ENCODE results near the gene PLVAP. TPM values are rescaled to one million over a fixed set of nuclear protein-coding genes. Genes with fewer than 3 reads are reported as not detected.

Gene PLVAP
- total and polyA plus RNA-seq, 8 donors, result 14.0 to 59.5 (median 20.3) TPM

DNA sequence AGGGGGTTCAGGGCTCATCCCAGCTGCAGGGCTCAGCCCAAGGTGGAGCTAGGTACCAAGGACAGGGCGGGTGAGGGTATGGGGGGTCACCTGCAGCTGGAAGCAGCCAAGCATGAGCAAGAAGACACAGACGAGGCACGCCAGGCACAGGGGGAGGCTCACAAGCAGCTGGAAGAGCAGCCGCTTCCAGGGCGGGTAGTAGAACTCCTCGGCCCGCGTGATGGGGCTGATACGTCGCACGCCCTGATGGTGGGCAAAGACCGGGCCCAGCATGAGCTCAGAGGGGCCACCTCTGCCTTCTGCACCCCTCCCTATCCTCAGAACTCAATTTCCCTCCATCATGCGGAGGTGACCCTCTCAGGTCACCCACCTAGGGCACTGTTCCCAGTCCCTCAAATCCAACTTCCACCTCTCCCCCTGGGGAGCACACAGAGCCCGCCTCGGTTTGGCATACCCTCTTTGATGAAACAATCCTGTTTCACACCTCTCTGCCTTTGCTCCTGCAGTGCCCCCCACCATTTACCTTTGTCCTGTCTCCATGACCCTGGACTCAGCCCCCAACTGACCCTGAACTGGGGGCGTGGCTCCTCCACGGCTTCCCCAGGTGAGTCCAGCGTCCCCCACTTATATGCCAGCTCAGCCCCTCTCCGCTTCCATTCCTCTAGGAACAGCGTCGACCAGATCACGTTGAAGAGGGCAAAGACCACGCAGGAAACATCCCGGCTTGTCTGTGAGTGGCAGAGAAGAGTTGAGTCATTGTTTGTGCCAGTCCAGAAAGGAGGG lies 46.7 kb downstream of the PLVAP start:
- intact Hi-C loops (cut with DNase I), result no loop called here
- Histone ChIP-seq H3K4me3 (no peak overlapping the region), H3K27ac (no peak overlapping the region), H3K36me3 (peaks cover 0 to 9% of the 10 kb centered on the region in 2 donors), H3K9me3 (peaks cover 0 to 2% of the 10 kb centered on the region in 2 donors), H3K4me1 (peaks cover 0 to 47% of the 10 kb centered on the region in 2 donors), H3K27me3 (peaks cover 0 to 35% of the 10 kb centered on the region in 2 donors)
- ATAC-seq (no peak), DNase-seq (no peak)
- TF ChIP-seq, protein P1, sequence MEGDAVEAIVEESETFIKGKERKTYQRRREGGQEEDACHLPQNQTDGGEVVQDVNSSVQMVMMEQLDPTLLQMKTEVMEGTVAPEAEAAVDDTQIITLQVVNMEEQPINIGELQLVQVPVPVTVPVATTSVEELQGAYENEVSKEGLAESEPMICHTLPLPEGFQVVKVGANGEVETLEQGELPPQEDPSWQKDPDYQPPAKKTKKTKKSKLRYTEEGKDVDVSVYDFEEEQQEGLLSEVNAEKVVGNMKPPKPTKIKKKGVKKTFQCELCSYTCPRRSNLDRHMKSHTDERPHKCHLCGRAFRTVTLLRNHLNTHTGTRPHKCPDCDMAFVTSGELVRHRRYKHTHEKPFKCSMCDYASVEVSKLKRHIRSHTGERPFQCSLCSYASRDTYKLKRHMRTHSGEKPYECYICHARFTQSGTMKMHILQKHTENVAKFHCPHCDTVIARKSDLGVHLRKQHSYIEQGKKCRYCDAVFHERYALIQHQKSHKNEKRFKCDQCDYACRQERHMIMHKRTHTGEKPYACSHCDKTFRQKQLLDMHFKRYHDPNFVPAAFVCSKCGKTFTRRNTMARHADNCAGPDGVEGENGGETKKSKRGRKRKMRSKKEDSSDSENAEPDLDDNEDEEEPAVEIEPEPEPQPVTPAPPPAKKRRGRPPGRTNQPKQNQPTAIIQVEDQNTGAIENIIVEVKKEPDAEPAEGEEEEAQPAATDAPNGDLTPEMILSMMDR (IDR thresholded peaks at IDR 0.05), result no peak

DNA sequence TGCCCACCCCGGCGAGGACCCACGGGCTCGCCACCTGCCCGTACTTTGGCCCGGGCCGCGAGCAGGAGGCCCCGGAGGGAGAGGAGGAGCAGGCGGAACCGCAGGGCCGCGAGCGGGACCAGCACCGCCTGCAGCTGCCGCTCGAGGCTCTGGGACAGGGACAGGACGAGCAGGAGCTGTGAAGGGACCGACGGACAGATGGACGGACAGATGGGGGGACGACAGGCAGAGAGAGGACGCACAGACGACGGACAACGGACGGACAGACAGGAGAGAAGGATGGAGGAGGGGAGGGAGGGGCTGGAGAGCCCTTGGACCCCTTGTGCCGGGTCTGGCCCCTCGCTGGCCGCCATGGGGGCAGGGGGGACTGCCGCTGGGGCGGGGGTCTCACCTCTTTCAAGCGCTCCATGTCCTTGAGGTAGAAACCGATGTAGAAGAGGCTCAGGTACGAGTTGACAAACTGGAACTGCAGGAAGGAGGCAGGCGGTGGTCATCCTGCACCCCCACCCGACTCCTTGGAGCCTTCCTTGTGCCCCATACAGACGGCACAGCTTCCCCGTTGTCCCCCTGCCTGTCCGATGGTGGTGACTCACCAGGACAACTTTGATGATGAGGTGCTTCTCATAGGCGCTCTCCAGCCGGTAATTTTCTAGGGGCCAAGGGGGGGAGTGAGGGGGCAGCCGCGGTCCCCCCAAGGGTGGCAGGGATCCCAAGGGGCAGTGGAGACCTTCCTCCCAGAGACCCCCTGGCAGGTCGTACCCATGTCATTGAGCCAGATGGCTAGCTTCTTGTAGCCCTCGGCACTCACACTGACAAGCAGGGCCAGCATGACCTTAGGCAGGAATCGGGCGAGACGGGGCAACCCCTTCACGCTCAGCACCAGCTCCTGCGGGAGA lies 47.5 kb downstream of the PLVAP start:
- Histone ChIP-seq H3K4me3 (no peak overlapping the region), H3K27ac (no peak overlapping the region), H3K4me1 (peaks cover 0 to 41% of the 10 kb centered on the region in 2 donors), H3K9me3 (peaks cover 0 to 2% of the 10 kb centered on the region in 2 donors), H3K36me3 (peaks cover 0 to 15% of the 10 kb centered on the region in 2 donors), H3K27me3 (peaks cover 0 to 35% of the 10 kb centered on the region in 2 donors)
- intact Hi-C loops (cut with DNase I), result no loop called here
- TF ChIP-seq, protein P1 (IDR thresholded peaks at IDR 0.05), result no peak
- ATAC-seq (no peak), DNase-seq (no peak)

DNA sequence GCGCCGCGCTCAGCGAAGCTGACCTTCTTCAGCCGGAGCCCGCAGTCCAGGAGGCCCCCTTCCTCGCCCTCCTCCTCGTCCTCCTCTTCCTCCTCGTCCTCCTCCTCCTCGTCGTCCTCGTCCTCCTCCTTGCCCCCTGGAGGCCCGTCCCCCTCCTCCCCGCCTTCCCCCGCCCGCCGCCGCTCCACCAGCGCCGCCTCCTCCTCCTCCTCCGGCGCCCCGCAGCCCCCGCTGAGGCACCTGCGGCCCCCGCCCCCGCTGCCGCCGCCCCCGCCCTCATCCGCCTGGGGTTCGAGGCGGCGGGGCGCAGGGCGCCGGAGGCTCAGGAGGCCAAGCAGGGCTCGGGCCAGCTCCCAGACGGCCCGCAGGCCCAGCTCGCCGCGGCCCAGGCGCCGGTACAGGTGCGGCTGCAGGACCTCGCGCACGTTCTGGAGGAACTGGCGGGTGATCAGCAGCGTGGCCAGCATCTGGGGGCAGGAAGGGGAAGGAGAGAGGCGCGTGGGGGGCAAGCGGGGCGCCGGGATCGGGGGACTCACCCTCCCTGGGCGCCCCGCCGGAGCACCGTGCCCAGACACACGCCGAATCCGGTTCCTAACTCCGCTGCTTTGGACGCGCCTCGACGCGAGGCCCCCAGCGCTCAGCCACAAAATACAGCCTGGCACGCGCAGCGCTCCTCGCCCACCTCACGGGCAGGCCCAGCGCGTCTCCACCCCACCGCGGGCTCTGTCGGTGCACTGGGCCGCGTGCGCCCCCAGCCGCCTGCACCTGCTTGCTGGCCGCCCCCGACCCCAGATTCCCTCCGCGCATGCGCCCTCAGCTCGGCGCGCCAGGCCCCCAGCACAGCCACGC lies 48.4 kb downstream of the PLVAP start:
- no peak for DNase-seq
- Histone ChIP-seq H3K27ac (peak overlapping the region in 1 of 2 donors; percentile 50), H3K27me3 (peaks cover 0 to 40% of the 10 kb centered on the region in 2 donors), H3K4me3 (peak overlapping the region; percentile 17 to 38), H3K36me3 (peaks cover 0 to 16% of the 10 kb centered on the region in 2 donors), H3K4me1 (peaks cover 0 to 41% of the 10 kb centered on the region in 2 donors), H3K9me3 (peaks cover 0 to 2% of the 10 kb centered on the region in 2 donors)
- intact Hi-C loops (cut with DNase I), result no loop called here
- TF ChIP-seq, protein P1 (IDR thresholded peaks at IDR 0.05), result no peak
- ATAC-seq, result peak; percentile 1

DNA sequence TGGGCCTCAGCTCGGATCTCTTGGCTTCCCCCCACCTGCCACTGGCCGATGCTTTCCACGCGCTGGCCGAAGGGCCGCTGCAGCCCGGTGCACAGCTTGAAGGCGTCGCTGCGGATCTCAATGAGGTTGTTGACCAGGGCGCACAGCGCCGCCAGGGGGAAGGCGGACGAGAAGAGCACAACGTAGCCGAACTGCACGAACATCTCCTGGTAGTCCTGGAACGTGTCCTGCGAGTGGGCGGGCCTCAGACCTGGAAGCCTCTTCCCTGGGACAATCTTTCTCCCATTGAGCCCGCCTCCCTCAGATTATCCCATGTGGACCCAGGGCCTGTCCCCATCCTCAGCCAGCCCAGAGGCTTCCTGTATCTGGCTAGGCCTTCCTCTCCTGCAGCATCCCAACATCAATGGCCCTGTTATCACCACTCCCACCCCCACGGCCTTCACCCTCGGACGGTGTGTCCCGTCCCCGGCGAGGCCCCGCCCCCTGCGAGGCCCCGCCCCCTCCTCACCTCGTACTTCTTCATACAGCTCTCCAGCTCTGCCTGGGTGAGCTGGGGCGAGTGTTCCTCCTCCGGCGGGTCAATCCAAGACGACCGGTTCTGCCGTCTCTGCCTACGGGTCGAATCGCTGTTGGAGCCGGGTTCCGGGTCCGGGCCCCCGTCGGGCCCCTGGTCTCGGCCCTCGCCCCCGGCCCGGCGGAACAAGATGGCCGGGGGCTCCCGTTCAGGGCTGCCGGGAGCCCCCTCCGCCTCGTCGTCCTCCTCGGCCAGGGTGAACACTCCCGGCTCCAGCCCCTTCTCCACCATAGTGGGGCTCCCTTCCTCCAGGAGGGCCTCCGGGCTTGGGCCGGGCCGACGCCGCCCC lies 49.3 kb downstream of the PLVAP start:
- peak; percentile 92 for ATAC-seq
- peaks cover 0 to 40% of the 10 kb centered on the region in 2 donors for H3K27me3 ChIP-seq
- H3K9me3 ChIP-seq, result peaks cover 0 to 2% of the 10 kb centered on the region in 2 donors
- intact Hi-C loops (cut with DNase I), result no loop called here
- peaks cover 0 to 34% of the 10 kb centered on the region in 2 donors for H3K4me1 ChIP-seq
- peak overlapping the region; percentile 17 to 38 for H3K4me3 ChIP-seq
- TF ChIP-seq, protein P1 (IDR thresholded peaks at IDR 0.05), result no peak
- peak overlapping the region in 1 of 2 donors; percentile 50 for H3K27ac ChIP-seq
- peak in 3 of 4 donors; percentile 60 to 89 (median 81) for DNase-seq
- H3K36me3 ChIP-seq, result peaks cover 0 to 15% of the 10 kb centered on the region in 2 donors
